ENCODE results near the gene INO80E. TPM values are rescaled to one million over a fixed set of nuclear protein-coding genes. Genes with fewer than 3 reads are reported as not detected.

The INO80E gene
- total and polyA plus RNA-seq, 2 of the 8 experiments (the other 6 are each of a cell fraction or from before 2014, with no cell fraction given): 43.0 to 91.2 TPM

- TF ChIP-seq CHD7 (IDR thresholded peaks at IDR 0.05; ENCODE audit: insufficient replicate concordance, low read length): no peak
- no peak for TF ChIP-seq ASH2L (IDR thresholded peaks at IDR 0.05; ENCODE audit: low read length)
- no peak for TF ChIP-seq MAX (IDR thresholded peaks at IDR 0.05)
- TF ChIP-seq SP1 (IDR thresholded peaks at IDR 0.05; ENCODE audit: low read depth, low read length): no peak
- TF ChIP-seq NANOG (IDR thresholded peaks at IDR 0.05; ENCODE audit: insufficient read depth, low read depth, low read length, poor library complexity, severe bottlenecking): no peak
- TF ChIP-seq SP4 (IDR thresholded peaks at IDR 0.05; ENCODE audit: low read length): no peak
- no peak for TF ChIP-seq ATF3 (IDR thresholded peaks at IDR 0.05; ENCODE audit: insufficient read depth, low read depth, low read length)
- no peak for TF ChIP-seq SRF (IDR thresholded peaks at IDR 0.05; ENCODE audit: low read depth, low read length)
- no peak for TF ChIP-seq BACH1 (IDR thresholded peaks at IDR 0.05; ENCODE audit: low read length)
- no peak for TF ChIP-seq TAF1 (IDR thresholded peaks at IDR 0.05; ENCODE audit: low read depth, low read length)
Measured at GRCh38 chr16:29963021-29963743, 32.9 kb upstream of the INO80E start (continued).
